Stomach (tissue), 4 donors: Measurements from ENCODE around the gene DIPK2B.

Experiments used
- EP300 ChIP-seq: sonication (generic); formaldehyde crosslinking; IDR thresholded peaks from one replicate; pipeline ENCODE4 v1.6.1; 2017; ENCODE audit warnings: antibody characterized with exemption
- POLR2A ChIP-seq, 4 donors: fragments of 450-650 bp; IDR thresholded peaks; one replicate each; pipeline ENCODE4 v1.6.1; 2016; ENCODE audit warnings: antibody characterized with exemption in 4 of 4, control low read depth in 2 of 4, mild to moderate bottlenecking in 1 of 4, moderate library complexity in 1 of 4
- POLR2AphosphoS5 ChIP-seq, 3 donors: sonication (generic); formaldehyde crosslinking; IDR thresholded peaks; one replicate each; pipeline ENCODE4 v1.6.1; 2016; ENCODE audit warnings: antibody characterized with exemption in 3 of 3

GRCh38 chrX:45184211-45184610, 16.5 kb downstream of the DIPK2B start:
- no peak for TF ChIP-seq POLR2A (IDR thresholded peaks at IDR 0.05)
- no peak for TF ChIP-seq POLR2AphosphoS5 (IDR thresholded peaks at IDR 0.05)
- TF ChIP-seq EP300: no peak
